ENCODE data around the gene AKAP13.
A peak's percentile ranks its signal among the peaks of the same experiment; 100 is the strongest.

Gene AKAP13

DNA sequence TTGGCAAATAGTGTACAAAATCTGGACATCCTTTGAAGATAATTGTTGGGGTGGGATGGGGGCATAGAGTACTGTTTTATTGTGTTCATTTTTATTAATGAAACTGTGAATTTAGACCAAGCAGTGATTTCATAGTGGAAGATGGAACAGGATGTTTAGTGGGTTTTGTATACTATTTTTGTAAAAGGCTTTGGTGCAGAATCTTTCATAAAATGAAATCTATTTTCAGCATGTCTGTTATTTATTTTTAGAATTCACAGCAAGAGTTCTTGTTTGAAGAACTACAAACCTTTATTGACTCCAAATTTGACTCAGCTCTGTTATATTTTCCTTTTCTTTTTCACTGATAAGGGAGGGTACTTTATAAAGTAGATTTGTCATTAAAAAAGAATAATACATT, 145.4 kb downstream of the AKAP13 start:
- H2AFZ ChIP-seq (ENCODE audit: low read depth, low read length, severe bottlenecking): no peak overlapping the region
- H3K27me3 ChIP-seq (ENCODE audit: low read length): no peaks in the 10 kb centered on the region
- no peak for TF ChIP-seq EZH2phosphoT487 (conservative IDR thresholded peaks at IDR 0.05; ENCODE audit: low read length)
- TF ChIP-seq, protein P1, sequence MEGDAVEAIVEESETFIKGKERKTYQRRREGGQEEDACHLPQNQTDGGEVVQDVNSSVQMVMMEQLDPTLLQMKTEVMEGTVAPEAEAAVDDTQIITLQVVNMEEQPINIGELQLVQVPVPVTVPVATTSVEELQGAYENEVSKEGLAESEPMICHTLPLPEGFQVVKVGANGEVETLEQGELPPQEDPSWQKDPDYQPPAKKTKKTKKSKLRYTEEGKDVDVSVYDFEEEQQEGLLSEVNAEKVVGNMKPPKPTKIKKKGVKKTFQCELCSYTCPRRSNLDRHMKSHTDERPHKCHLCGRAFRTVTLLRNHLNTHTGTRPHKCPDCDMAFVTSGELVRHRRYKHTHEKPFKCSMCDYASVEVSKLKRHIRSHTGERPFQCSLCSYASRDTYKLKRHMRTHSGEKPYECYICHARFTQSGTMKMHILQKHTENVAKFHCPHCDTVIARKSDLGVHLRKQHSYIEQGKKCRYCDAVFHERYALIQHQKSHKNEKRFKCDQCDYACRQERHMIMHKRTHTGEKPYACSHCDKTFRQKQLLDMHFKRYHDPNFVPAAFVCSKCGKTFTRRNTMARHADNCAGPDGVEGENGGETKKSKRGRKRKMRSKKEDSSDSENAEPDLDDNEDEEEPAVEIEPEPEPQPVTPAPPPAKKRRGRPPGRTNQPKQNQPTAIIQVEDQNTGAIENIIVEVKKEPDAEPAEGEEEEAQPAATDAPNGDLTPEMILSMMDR (IDR thresholded peaks at IDR 0.05; ENCODE audit: insufficient read depth, low read length, poor library complexity, severe bottlenecking): no peak
- no peak overlapping the region for H3K4me3 ChIP-seq (ENCODE audit: insufficient read depth, low read length, poor library complexity, severe bottlenecking)
- H4K20me1 ChIP-seq (ENCODE audit: low read depth, low read length): 0 out of 2 replicates have a peak, but pooled peaks cover 3% of the 10 kb centered on the region
- peak overlapping the region; percentile 36 for H3K4me2 ChIP-seq (ENCODE audit: low read depth, low read length, poor library complexity, severe bottlenecking)
- H3F3A ChIP-seq (ENCODE audit: insufficient read depth): peaks cover 12% of the 10 kb centered on the region; the same call in 1 of the 2 replicates
- no peak overlapping the region for H3K9ac ChIP-seq (ENCODE audit: low read length)
- H3K9me2 ChIP-seq (replicated peaks; ENCODE audit: insufficient read depth, low read length): no peaks in the 10 kb centered on the region
- peaks cover 82% of the 10 kb centered on the region for H3K79me2 ChIP-seq (ENCODE audit: insufficient read depth, low read length)
- H3K9me3 ChIP-seq (ENCODE audit: insufficient read depth, low read length): no peaks in the 10 kb centered on the region
- peak overlapping the region; percentile 57 for H3K27ac ChIP-seq (ENCODE audit: low read depth, low read length)
- H3K36me3 ChIP-seq (ENCODE audit: low read length): peaks cover 29% of the 10 kb centered on the region

DNA sequence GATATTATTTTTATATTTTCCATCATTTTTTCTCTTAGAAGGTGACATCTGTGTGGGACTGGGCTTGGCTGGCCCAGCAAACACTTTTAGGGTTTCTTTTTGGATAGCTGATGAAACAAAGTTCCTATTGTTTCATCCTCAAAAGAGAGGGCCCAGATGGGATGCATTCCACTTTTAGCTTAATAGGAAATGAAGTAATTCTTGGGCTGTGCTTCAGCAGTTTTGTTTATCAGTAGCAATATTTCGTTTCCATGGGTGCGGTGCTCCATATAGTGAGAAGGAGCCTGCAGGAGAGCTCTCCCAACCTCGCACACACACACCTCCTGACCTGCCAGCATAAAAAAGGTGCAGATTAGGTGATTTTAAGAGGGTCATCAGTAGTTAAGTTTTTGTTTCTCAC, 147.5 kb downstream of the AKAP13 start:
- H3K4me2 ChIP-seq (ENCODE audit: low read depth, low read length, poor library complexity, severe bottlenecking): no peak overlapping the region

DNA sequence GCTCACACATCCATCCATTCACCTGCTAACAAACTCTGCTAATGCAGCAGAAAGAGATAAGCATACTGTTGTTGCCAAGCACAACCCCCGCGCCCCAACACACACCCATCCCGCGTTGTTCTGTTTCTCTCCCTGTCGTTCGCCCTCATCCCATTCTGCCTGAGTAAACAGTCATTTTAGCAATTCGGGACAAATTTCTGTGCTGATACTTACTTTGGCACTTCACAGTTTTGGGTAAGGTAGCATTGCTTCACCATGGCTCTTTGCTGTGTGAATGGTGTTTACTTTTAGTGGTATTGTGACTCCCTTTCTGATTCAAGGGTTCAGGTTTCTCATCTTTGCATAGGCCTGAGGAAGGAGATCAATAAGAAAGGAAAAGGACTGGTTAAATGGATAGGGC, 149.7 kb downstream of the AKAP13 start:
- peaks cover 12% of the 10 kb centered on the region for H3K36me3 ChIP-seq (ENCODE audit: low read length)
- no peak overlapping the region for H3K4me2 ChIP-seq (ENCODE audit: low read depth, low read length, poor library complexity, severe bottlenecking)
- no peaks in the 10 kb centered on the region for H3K9me2 ChIP-seq (replicated peaks; ENCODE audit: insufficient read depth, low read length)
- H3K79me2 ChIP-seq (ENCODE audit: insufficient read depth, low read length): peaks cover 69% of the 10 kb centered on the region
- no peaks in the 10 kb centered on the region for H3K27me3 ChIP-seq (ENCODE audit: low read length)
- H4K20me1 ChIP-seq (ENCODE audit: low read depth, low read length): no peaks in the 10 kb centered on the region
- H3K9me3 ChIP-seq (ENCODE audit: insufficient read depth, low read length): no peaks in the 10 kb centered on the region
- peaks cover 18% of the 10 kb centered on the region for H3F3A ChIP-seq (ENCODE audit: insufficient read depth)
- no peak overlapping the region for H2AFZ ChIP-seq (ENCODE audit: low read depth, low read length, severe bottlenecking)
- H3K9ac ChIP-seq (ENCODE audit: low read length): no peak overlapping the region
- no peak for TF ChIP-seq EZH2phosphoT487 (conservative IDR thresholded peaks at IDR 0.05; ENCODE audit: low read length)
- TF ChIP-seq, protein P1 (IDR thresholded peaks at IDR 0.05; ENCODE audit: insufficient read depth, low read length, poor library complexity, severe bottlenecking): no peak
- H3K27ac ChIP-seq (ENCODE audit: low read depth, low read length): no peak overlapping the region
- H3K4me3 ChIP-seq (ENCODE audit: insufficient read depth, low read length, poor library complexity, severe bottlenecking): no peak overlapping the region

More for the DNA sequence above, 147.5 kb downstream of the AKAP13 start:
- Histone ChIP-seq H3K9me2 (replicated peaks; ENCODE audit: insufficient read depth, low read length) (no peaks in the 10 kb centered on the region), H3K79me2 (ENCODE audit: insufficient read depth, low read length) (peaks cover 83% of the 10 kb centered on the region), H3K4me3 (ENCODE audit: insufficient read depth, low read length, poor library complexity, severe bottlenecking) (no peak overlapping the region), H2AFZ (ENCODE audit: low read depth, low read length, severe bottlenecking) (no peak overlapping the region), H4K20me1 (ENCODE audit: low read depth, low read length) (0 out of 2 replicates have a peak, but pooled peaks cover 3% of the 10 kb centered on the region), H3K9ac (ENCODE audit: low read length) (no peak overlapping the region), H3F3A (ENCODE audit: insufficient read depth) (peaks cover 13% of the 10 kb centered on the region; the same call in 1 of the 2 replicates), H3K27me3 (ENCODE audit: low read length) (no peaks in the 10 kb centered on the region), H3K36me3 (ENCODE audit: low read length) (peaks cover 12% of the 10 kb centered on the region), H3K9me3 (ENCODE audit: insufficient read depth, low read length) (no peaks in the 10 kb centered on the region), H3K27ac (ENCODE audit: low read depth, low read length) (no peak overlapping the region)
- TF ChIP-seq EZH2phosphoT487 (conservative IDR thresholded peaks at IDR 0.05; ENCODE audit: low read length): no peak
- TF ChIP-seq, protein P1 (IDR thresholded peaks at IDR 0.05; ENCODE audit: insufficient read depth, low read length, poor library complexity, severe bottlenecking): no peak

Data from SU-DHL-6 (cell line).